EL (cell line): ENCODE data around the gene CC2D2B.
"Not testable (repeated sequence)": the region's sequence is repeated elsewhere in the genome, so short reads cannot be mapped to it uniquely, and the experiment has no call there.

Experiments used
- DNase-seq: peaks from one replicate; pipeline ENCODE4 v3.0.0-alpha.2; 2016

CC2D2B gene

DNA sequence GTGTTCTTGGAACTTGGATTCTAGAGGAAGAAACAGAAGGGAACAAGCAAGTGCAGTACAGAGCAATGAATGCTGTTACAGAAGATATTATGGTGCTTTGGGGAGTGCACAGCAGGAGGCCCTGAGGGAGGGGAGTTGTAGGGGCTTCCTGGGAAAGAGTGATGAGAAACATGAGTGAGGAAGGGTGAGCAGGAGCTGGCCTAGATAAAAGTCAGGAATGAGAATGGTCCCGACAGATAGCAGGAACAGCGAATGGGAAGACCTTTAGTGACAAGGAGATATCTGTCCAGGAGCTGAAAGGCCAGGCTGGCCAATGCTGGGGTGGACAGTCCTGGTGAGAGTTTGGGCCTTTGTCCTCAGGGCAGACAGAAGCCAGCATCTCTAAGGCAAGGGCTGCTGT is 115.0 kb downstream of the CC2D2B start:
- no peak for DNase-seq

DNA sequence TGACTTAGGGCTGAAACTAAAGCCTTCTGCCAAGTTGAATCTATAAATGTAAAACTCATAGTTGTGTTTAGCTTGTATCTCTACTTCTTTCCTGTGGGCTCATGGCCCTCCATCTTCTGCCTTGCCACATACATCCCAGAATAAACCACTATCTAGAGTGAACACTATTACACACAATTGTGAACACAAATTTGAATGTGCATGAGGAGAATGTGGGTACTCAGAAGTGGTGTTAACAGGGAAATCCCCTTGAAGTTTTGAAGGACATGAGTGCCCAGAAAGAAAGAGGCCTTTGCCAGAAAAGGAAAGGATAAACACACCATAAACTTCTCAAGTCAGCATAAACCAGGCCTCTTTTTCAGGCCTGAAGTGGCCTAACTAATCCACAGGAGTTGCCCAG is 115.4 kb downstream of the CC2D2B start:
- DNase-seq: no peak

DNA sequence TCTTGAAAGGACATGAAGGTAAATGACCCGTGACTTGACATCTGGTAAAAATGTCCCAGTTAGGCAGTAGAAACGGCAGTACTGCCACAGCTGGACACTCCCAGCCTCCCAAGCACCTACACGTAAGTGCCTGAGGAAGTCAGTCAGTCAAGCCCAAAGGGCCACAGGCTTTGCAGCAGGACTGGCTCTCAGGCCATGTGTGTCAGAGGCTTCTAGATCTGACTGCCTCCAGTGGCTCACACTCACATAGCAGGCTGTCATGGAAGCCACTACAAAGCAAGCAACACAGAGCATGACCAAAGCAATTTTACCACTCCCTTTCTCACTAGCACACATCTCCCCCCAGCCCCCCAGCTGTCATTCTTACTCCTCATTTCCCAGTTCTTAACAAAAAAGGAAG is 117.8 kb downstream of the CC2D2B start:
- peak; percentile 2 for DNase-seq

DNA sequence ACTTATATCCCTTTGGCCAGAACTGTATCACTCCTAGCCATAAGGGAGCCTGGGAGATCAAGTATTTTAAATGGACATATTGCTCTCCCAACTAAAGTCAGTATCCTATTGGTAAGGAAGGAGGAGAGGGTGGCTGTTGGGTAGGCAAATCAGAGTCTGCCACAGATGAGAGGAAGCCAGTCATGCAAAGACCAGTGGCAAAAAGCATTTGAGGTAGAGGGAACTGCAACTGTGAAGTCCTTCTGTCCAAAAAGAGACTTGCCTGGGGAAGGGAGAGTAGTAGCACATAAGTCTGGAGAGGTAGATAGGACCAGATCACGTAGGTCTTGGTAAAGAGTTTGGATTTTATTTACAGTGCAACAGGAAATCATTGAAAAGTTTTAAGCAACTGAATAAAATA is 126.8 kb downstream of the CC2D2B start:
- DNase-seq: no peak

DNA sequence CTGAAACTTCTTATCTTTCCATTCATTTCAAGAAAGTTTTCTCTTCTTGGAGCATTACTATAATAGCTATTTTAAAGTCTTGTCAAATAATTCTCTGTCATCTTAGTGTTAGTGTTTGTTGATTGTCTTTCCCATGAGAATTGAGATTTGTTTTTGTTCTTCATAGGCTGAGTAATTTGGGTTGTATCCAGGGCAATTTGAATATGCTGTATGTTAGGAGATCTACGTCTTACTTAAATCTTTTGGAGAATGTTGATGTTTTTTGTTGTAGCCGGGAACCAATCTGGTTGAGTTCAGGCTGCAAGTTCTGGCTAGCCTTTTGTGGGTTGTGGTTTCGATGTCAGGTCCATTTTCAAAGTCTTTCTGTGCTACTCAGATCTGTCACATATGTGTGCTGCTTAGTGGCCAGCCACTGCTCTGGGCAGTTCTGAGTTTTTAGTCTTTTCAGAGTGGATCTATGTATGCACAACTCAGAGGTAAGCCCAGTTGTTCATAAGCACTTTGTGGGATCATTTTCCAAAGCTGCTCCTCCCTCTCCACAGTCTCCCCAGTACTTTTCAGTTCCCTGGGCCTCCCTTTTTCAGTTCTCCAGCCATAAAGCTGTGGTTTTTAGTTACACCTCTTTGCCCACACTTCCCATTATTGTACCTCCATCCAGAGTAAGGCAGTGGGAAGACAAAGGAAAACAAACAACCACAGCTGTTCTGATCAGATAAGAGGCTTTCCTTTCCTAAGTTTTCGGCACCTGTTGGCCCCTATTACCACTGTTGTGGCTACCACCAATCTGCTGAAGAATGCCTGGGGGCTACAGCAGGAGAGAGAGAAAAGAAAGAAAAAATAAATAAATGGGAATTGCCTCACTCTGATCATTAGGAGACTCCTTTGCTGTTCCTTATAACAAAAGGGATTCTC is 131.0 kb downstream of the CC2D2B start:
- DNase-seq: no peak

DNA sequence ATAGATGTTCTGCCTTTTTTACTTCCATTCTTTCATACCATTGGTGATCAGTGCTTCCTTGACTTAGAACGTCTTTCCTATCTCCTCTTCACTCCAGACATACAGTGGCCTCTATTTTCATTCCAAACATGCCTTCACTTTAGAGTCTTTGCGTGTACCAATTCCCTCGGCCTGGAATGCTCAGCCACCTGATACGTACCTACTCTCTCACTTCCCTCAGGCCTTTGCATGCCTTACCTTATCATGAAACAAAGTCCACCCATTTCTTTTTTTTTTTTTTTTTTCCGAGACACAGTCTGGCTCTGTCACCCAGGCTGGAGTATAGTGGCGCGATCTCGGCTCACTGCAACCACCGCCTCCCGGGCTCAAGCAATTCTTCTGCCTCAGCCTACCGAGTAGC is 133.4 kb downstream of the CC2D2B start:
- DNase-seq: no peak

DNA sequence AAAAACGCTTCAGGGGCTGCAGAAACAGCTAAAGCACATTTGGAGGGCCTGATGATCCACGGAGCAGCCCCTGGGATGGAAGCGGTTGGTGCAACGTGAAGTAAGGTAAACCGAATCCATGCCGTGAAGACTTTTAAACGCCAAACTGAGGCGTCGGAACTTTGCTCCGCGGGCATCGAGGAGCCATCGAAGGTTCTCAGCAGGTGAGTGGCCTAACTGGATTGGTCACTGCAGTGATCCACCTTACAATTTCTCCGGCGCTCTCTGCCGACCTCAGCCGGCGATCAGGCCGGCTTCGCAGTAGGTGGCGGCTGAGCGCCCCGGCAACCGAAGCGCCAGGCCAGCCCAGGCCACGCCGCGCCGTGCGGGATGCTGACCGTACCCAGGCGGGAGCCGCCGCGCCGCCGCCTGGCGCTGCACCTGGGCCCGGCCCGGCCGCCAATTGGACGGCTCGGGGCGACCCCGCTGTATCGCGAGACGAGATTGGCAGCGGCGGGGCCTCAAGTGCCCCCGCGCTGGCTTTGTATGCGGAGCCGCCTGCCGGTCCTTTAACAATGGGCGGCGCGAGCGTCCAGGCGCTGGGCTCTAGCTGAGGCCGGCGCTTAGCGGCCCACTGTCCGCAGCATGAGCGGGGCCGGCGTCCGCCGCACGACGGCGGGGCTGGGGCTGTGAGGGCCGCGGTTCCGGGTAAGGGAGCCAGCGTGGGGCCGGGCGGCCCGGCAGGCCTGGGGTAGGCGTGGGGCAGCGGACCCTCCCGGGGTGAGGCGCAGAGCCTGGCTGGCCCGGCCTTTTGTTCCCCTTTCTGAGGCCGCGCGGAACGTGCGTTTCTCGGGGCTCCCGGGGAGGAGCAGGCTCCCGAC is 135.5 kb downstream of the CC2D2B start, which contains the start of gene CCNJ:
CCNJ (plus strand) TSS at position 551 of the 860 bp plus-strand sequence. CDS start 811 bp downstream, outside the sequence.
- peak; percentile 89 for DNase-seq

DNA sequence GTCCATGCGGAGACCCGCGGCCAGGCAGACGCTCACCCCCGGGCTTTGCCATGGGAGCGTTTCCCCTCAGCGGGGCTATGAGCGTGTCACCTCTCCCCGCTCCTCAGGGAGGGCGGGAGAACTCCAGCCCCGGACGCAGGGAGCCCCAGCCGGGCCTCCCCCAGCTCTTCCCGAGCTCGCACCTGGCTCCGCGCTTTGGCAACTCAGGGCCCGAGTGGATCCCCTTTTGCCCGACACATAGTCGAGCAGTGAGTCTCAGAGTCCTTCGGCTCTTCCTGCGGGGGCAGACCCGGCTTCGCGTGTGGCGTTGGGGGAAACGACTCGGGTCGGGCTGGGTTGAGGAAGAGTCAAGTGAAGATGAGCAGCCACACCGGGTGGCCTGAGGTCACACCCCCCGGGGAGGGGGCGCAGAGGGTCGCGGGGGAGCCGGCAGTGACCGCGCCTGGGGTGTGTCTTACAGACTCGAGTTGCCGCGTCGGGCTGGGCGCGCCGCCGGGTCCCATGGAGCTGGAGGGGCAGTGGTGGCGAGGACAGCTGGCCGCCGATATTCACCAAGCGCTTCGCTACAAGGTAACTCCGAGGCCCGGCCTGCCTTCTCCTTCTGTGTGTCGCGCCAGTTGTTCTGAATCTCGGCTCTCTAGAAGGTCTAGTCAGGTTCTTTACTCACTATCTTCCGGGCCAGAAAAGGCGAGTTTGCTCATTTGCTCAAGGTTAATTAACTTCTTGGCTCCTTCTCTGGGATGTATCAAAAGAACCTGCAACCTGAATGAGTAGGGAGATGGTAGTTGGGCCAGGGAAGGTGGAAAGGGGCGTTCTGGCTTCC is 136.3 kb downstream of the CC2D2B start:
- peak; percentile 51 for DNase-seq

DNA sequence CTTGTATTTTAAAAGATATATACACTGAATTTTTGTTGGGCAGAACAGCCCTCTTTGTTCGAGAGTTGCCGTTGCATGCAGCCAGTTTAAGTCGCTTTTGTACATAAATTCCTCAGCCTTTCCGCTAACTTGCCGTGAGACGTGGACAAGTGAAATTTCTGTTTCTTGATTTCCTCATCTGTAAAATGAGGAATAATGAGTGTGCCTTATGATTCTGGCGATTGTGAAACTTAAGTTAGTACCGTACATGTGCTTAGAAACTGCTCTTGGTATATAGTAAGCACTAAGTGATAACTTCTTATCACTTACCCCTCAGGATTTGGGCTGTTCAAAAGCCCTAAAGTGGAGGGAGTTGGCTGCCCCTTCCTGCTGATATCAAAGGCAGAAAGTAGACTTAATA is 137.0 kb downstream of the CC2D2B start:
- peak; percentile 19 for DNase-seq

DNA sequence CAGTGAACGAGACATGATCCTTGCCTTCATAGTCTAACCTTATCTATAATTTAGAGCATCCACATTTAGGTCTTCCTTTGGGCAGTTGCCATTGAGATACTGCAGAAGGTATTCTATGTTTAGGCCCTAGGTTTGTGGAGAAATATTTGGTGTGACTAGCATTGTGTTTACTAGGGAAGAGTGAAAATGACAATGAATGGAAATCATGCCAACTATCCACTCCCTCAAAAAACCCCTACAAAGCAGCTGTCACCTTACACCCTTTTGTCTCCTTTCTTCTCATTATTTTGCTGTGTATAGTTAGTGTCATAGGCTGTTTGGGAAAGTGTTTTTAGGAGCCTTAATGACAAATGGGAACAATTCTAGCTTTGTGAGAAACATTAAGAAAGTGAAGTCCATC is 138.8 kb downstream of the CC2D2B start:
- no peak for DNase-seq

DNA sequence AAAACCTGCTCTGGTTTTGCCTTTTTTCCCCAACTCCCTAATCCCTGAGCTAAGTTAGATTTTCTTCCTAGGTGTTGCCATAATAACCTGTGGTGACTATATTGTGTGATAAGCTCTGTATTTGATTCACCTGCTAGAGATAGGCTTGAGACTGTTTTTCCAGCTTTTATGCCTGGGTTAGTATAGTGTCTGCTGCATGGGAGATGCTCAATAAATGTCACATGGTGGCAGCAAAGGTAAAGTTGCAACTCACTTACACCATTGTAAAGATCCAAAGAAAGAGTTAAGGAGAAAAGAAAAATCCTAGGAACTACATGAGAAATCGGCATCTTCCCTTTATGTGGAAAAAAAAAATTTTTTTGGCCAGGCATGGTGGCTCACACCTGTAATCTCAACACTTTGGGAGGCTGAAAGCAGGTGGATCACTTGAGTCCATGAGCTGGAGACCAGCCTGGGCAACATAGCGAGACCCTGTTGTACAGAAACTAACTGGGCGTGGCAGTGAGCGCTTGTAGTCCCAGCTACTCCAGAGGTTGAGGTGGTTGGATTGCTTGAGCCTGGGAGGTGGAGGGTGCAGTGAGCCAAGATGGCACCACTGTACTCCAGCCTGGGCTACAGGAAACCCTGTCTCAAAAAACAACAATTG is 139.4 kb downstream of the CC2D2B start:
- DNase-seq: no peak

DNA sequence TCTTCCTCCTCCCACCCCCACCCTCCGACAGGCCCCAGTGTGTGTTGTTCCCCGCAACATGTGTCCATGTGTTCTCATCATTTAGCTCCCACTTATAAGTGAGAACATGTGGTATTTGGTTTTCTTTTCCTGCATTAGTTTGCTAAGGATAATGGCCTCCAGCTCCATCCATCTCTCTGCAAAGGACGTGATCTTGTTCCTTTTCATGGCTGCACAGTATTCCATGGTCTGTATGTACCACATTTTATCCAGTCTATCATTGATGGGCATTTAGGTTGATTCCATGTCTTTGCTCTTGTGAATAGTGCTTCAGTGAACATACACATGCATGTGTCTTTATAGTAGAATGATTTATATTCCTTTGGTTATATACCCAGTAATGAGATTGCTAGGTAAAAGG is 140.2 kb downstream of the CC2D2B start:
- DNase-seq: not testable (repeated sequence)

DNA sequence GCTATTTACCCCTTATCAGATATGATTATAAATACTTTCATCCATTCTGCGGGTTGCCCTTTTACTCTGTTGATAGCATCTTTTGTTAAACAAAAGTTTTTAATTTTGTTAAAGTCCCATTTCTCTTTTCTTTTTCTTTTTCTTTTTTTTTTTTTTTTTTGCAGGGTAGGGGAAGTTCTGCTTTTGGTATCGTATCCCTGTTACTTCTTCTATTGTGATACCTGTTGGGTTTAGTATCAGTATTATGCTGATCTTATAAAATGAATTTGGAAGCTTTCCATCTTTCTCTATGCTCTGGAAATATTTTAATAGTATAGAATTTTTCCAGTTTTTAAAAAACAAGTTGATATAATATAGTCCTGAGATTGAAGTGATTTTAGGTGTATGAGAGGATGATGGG is 141.6 kb downstream of the CC2D2B start:
- DNase-seq: no peak

DNA sequence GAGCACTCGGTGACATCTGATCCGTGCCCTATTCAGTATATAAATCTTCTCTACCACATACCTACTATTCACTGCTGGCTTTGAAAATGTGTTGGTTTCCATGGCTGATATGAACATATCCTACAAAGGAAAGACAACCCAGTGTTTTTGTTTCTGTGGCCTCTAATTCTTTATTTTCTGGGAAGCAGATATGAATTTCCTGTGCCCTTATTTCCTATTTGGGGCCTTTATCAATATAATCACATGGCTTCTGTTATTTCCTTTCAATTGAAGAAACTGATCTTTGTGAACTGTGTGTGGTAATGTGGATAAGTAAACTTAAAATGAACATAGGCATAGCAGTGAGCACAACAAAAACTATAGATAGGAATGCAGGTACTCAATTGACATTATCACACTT is 146.2 kb downstream of the CC2D2B start:
- DNase-seq: no peak

DNA sequence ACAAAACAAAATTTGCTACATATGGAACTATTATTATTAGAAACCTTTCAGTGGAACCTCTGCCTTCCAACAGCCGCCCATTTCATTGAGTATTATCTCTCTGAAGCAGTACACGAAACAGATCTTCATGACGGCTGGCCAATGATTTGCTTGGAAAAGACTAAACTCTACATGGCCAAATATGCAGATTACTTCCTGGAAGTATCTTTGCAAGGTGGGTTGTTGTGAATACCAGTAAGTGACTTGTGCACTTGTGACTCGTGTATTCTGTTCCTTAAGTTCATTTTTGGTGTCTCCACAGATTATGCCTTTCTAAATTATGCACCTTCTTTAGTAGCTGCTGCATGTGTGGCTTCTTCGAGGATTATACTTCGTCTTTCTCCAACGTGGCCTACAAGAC is 149.0 kb downstream of the CC2D2B start:
- DNase-seq: no peak

DNA sequence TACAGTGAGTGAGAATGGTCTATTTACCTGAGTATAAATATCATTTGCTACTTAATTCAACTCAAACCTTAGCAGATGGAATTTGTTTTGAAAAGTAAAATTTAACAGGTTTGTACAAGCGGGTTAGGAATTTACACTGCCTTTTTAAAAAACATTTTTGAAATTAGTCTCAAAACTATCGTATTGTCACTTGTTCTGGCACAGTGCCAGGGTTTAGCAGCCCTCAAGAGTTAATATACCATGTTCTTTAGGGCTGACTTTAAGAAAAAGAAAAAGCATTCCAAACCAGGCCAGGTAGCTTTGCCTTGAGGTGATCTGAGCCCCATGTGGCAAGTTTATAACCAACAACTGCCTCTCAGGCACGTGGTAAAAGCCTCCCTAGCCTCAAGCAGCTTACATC is 153.5 kb downstream of the CC2D2B start:
- no peak for DNase-seq

DNA sequence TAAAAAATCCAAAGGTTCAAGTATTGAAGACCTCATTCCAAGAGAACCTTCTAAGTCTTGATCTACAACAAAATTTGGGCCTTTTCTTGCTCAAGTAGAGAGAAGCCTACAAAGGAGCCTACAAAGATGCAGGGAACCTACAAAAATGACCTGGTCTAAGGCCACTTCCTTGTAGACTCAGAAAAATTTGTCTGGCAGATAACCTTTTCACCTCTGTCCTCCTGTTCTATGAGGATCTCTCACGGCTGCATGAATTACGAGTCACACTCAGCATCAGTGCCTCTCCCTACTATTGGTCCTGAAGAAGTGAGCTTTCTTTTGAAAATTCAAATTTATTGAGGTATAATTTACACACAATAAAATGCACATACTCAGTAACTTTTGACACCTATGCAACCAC is 164.9 kb downstream of the CC2D2B start:
- peak; percentile 17 for DNase-seq

DNA sequence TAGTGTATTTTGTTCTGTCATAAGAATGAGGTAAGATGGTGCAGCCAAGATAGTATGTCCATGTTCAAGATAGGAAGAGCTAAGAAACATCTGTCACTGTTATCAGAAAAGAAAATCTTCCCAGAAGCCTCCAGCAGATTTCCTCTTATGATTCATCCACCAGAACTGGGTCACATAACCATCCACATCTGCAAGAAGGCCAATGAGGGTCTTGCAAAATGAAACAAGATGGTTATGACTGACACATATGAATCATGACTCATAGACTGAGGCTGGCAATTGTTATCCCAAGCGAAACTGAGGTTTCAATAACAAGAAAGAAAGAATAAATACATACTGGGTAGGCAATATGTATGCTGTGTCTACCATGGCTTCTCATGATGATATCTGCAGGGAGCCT is 165.9 kb downstream of the CC2D2B start:
- peak; percentile 82 for DNase-seq

DNA sequence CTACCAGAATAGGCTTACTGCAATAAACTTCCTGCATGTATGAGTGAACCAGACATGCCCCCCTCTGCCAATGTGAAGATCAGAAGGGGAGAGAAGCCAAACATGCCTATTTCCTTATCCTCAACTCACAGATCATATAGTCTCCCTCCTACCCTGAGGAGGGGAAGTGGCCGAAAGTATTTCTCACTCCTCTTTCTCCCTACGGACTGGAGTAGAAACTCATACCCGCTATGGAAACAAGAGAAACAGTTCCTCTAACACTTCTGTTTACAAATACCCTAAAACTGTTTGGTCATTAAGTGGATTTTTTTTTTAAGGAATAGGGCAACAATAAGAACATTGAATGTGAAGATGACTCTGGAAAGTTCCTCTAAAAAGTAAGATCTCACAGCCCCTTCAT is 167.0 kb downstream of the CC2D2B start:
- no peak for DNase-seq

DNA sequence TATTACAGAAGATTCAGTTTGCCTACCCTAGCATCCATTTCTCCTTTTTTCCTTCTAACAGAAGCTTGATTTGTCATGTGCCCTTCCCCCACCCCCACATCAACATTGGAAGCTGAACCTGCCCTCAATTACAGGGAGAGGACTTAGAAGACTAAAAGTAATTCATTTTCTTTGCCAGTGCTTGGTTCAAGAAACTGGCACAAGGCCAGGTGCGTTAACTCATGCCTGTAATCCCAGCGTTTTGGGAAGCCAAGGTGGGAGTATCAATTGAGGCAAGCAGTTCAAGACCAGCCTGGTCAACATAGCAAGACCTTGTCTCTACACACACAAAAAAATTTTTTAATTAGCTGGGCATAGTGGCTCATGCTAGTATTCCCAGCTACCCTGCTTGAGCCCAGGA is 168.2 kb downstream of the CC2D2B start:
- no peak for DNase-seq

DNA sequence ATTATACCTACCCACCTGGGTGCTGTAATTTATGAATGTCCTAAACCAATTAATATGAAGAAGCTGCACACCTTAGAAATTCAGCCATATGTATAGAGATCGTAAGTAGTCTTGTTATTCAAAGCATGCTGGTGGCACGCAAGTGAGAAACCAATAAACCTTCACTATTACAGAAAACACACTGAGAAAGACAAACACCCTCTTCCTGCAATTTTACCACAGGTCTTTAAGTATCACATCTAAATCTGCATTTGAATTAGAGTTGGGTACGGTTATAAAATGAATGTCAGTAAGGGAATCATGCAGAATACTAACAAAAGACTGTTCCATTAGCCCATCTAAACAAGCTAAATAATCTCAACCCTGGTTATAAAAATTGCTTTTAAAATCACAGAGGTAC is 169.4 kb downstream of the CC2D2B start:
- no peak for DNase-seq

DNA sequence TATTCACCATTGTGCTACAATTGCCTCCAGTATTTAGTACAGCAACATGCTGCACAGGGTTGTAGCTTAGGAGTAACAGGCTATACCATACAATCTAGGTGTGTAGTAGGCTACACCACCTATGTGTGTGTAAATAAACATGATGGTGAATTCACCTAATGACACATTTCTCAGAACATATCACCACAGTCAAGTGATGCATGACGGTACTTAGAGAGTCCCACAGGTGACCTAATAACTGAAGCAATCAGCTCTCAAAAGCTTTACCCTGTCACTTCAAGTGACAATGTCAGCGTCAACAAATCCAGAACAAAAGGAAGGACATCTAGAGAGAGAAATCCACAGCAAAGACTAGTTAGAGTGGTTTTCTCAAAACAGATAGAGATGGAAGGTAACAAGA is 174.4 kb downstream of the CC2D2B start:
- DNase-seq: no peak
